Measurements from ENCODE around the gene TBX10.
"Not testable (repeated sequence)": the region's sequence is repeated elsewhere in the genome, so short reads cannot be mapped to it uniquely, and the experiment has no call there.

TBX10 gene

DNA sequence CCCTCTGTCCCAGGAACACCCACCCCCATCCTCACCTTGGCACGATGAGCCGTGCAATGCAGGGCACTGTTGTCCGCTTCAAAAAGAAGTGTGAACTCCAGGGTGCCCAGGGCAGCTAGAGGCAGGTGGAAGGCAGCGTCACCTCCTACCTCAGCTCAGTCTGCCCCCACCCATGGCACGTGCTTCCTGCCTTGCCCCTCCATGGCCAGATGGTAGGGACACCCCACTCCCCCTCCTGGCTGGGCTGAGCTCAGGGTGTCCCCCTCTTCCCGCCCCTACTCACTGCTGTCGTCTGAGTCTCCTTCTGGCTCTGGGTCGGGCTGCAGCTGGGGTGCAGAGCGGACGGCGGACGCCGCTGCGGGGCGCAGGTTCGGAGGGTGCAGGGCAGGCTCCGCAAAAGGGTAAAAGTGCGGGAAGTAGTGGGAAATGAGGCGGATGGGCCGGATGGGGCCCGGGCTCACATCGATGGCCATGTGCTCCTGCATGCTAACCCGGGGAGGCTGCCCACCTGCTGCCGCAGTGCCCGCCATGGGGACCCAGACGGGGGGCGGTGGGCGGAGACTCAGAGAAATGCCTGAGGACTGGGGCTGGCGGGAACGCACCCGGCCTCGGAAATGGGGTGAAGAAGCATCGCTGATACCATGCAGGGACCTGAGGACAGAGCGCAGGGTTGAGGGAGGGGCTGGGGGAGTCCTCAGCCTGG is 23.7 kb downstream of the TBX10 start:
- DNase-seq (ENCODE audit: low spot score), result peak; percentile 24

DNA sequence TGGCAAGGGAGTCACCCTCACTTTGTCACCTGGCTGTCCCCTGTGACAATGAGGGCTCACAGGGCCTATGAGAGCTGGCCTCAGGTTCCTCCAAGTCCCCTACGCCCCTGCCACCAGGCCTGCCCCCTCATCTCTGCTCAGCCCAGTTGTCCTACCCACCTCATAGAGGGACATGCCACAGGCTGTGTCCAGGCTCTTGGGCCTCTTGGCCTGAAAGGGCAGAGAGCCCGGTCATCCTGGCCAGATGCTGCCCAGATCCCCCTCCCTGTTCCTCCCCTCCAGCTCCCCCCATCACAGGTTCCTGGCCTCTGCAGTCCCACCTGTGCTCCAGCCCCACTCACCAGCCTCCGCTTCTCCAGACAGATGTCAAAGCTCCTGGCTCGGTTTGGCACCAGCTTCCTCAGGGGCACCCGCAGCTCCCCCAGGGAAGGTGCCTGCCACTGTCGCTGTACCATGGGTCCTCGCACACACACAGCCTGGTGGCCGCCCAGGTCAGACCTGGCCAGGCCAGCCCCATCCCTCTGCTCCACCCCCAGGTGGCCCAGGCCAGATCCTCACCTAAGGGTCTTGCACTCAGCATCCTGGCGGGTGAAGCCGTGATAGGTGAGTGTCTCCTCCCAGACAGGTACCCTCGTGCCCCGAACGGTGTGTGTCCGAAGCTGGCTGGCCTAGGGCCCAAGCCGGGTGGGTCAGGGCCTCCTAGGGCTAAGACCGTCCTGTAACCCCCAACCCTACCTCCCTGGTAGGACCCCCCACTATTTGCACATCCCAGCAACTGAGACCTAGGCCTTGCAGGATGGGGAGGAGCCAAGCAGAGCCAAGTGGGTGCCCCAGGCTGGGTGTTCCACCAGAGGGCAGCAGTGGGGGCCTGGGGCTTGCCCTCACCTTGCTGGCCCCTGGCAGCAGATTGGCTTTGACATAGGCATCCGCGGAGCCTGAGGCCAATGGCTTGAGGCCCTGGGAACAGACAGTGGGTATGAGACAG is 24.5 kb downstream of the TBX10 start:
- DNase-seq (ENCODE audit: low spot score), result peak; percentile 47

DNA sequence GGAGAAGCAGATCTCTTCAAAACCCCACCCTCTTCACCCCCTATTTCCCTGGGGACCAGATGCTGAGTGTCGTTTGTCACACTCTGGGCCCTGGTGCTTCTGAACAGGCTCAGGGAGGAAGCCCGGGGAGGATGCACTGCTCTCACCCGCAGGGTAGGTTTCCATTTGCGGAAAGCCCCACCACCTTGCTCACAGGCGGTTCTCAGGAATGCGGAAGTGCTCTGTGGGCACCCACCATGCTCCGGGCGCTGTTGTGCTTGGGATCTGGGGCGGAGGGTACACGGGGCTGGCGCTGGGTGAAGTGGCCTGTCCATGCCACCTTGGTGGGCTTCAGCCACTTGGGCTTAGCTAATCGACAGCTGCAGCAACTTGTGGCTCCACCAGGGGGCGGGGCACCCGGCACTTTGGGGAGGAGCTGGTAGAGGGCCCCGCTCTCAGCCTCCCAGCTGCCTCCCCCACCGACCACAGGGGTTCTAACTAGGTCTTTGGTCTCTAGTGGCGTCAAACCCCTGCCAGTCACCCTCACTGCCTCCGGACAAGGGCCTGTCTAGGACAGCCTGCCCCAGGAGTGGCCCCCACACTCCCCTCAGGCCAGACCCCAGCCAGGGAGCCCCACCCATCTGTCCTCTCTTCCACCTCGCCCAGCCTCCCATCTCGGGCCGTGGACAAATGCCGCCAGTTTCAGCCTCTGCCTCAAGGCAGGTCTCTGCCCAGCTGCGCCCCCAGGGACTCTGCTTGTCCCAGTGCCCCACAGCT is 25.4 kb downstream of the TBX10 start:
- DNase-seq (ENCODE audit: low spot score), result peak; percentile 86

DNA sequence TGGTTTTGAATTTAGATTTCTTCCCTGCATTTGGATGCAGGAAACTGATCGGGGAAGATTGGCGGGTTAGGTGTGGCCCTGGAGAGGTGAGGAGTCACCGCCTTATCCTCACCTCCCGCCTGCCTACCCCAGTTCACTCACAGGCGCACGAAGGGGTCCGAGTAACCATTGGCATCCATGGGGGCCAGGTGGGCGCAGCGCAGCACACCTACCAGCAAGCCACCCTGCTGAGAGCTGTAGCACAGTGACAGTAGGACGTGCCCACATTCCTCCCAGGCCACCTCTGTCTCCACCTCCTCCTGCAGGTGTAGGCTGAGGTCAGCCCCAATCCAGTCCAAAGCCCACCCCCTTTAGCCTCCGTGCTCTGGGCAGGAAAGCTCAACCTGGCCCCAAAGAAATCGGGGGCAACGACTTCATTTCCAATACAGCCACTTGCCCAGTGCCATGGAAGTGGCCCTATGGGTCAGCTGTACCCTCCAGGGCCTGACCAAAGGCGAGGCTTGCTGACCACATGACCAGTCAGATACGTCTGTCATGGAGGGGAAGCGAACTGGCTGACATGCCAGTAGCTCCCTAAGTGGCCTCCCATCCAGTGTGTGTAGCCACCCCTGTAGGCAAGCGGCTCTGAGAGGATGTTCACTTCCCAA is 26.1 kb downstream of the TBX10 start:
- DNase-seq (ENCODE audit: low spot score), result no peak

DNA sequence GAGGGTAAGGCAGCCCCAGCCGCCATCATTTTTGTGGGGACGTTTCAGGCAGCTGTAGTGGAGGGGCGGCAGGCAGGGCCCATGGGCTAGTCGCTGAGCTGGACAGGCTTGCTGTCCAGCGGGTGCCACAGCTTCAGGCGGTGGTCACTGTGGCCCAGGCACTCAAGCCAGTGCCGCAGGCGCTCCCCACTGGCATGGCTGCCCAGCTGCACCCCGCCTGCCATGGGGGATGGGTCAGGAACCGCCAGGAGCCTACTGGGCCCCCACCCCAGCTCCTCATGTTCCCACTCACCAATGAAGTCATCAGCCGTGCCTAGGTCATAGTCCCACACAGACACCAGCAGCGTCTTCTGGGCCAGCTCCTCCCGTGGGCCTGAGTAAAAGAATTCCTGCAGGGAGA is 26.8 kb downstream of the TBX10 start:
- no peak for DNase-seq (ENCODE audit: low spot score)

DNA sequence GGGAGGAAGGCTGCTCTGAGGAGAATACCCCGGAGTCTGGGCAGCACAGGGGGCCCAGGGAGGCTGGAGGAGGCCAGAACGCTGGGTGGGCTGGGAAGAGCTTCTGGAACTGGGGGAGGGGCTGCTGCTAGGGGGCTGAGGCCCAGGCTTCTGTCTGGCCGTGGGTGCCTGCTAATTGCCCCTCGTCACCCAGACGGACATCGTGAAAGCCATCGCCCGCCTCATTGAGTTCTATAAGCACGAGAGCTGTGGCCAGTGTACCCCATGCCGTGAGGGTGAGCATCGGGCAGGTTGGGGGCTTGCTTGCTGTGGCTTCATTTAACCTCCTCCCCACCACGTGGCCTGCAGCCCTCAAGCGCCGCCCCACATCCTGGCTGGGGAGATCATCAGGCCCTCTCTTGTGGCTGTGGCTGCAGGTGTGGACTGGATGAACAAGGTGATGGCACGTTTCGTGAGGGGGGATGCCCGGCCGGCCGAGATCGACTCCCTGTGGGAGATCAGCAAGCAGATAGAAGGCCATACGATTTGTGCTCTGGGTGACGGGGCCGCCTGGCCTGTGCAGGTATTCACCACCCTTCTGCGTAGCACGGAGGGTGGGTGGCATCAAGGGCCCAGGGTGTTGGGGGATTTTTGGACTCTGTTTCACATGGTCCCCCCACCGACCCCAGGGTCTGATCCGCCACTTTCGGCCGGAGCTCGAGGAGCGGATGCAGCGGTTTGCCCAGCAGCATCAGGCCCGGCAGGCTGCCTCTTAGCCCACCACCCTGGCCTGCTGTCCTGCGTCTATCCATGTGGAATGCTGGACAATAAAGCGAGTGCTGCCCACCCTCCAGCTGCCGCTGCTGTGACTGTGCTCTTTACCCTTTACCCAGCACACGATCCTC is 27.6 kb downstream of the TBX10 start:
- no peak for DNase-seq (ENCODE audit: low spot score)

DNA sequence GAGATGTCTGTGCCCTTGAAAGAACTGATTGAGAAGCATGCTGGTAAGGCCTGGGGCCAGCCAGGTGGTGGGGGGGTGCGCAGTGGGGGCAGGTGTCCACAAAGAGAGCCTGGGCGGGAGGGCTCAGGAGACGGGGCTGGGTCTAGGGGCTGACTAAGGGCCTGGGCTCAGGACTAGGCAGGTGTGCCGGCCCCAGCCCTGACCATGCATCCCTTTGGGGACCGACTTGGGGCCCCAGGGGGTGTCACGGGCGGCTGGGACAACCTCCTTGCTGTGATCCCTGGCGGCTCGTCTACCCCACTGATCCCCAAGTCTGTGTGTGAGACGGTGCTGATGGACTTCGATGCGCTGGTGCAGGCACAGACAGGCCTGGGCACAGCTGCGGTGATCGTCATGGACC is 28.4 kb downstream of the TBX10 start:
- DNase-seq (ENCODE audit: low spot score), result no peak

DNA sequence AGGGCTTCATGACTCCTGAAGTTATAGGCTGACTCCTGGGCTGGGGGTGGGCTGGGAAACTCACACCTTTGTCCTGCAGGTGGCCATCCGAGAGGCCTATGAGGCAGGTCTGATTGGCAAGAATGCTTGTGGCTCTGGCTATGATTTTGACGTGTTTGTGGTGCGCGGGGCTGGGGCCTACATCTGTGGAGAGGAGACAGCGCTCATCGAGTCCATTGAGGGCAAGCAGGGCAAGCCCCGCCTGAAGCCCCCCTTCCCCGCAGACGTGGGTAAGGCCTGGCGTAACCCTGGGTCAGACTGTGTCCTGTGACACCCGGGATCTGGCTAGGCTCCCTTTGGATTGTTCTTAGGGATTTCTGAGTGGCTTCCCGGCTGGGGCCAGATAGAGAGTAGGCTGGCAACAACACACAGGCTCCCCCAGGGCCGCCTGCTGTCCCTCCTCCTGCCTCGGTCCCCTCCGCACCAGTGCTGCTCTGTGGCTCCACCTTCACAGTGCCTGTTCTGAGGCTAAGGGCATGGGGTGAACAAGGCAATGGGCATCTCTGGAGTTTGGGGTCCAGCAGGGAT is 29.2 kb downstream of the TBX10 start:
- DNase-seq (ENCODE audit: low spot score), result no peak

DNA sequence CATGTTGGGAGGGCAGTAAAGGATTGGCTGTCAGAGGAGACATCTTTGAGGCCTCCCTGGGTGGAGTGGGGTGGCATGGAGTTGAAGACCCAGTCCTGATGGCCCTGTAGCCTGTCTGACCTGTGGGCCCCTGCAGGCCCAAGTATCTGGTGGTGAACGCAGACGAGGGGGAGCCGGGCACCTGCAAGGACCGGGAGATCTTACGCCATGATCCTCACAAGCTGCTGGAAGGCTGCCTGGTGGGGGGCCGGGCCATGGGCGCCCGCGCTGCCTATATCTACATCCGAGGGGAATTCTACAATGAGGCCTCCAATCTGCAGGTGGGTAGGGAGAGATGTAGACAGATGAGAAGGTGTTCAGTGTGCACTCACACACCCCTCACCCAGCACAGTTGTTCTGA is 30.2 kb downstream of the TBX10 start:
- no peak for DNase-seq (ENCODE audit: low spot score)

DNA sequence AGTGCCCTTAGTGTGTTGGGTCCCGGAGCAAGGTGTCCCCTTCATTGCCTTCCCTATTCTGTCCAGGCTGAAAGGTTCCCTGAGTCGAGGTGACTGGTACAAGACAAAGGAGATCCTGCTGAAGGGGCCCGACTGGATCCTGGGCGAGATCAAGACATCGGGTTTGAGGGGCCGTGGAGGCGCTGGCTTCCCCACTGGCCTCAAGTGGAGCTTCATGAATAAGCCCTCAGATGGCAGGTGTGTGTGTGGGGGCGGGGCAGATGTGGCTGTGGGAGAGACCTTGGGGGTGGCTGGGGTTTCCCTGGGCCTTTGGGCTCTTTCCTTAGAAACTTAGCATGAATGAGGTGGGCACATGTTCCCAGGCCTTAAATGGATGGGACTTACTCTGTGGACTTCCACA is 31.1 kb downstream of the TBX10 start:
- no peak for DNase-seq (ENCODE audit: low spot score)

DNA sequence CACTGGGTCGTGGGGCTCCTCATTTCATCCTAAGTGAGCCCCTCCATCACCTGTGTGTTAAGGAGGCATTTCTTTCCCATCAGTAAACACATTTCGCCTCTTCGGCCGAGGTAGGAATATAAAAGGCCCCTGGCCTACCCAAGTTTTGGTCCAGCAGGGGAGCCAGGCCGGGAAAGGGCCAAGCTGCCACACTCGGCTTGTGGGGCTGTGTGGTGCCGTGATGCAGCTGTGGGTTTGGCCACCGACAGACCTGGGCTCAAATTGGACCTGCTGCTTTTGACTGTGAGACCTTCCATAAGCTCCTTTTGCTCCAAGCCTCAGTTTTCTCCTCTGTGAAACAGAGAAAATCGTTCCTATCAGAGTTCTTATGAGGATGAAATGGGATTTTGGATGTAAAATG is 32.1 kb downstream of the TBX10 start:
- DNase-seq (ENCODE audit: low spot score), result no peak

DNA sequence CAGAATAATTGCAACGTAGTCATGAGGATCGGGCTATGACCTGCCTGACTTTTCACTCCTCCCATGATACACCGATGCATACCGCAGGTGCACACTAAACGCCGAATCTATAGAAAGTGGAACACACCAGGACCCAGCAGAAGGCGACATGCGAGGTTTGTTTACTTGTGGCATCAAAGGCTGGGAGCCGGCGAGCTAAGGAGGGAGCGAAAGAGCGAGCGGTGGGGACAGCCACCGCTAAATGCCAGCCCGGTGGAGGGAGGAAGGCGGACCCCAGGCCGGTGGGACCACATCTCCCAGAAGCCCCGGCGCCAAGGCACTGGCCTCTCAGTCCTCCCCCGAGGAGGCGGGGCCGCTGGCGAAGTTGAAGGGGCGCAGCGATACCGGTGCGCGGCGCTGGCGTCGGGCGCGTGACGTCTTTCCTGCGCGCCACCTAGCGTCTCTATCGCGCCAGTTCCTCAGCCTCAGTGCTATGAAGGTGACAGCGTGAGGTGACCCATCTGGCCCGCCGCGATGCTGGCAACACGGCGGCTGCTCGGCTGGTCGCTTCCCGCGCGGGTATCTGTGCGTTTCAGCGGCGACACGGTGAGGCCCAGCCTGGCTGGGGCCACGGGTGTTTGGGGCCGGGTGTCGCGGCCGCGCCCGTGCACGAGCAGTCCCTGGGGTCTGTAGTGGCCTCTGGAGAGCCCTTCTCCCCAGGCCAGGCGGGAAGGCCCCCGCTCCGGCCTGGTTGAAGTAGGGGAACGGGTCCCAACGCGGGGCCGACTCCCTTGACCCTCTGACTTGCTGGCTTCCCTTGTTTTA is 32.9 kb downstream of the TBX10 start, which contains the start of gene NDUFV1:
NDUFV1 (plus strand) TSS at position 445 of the 804 bp plus-strand sequence; CDS start at position 514, 69 bp downstream.
- DNase-seq (ENCODE audit: low spot score), result peak; percentile 96

DNA sequence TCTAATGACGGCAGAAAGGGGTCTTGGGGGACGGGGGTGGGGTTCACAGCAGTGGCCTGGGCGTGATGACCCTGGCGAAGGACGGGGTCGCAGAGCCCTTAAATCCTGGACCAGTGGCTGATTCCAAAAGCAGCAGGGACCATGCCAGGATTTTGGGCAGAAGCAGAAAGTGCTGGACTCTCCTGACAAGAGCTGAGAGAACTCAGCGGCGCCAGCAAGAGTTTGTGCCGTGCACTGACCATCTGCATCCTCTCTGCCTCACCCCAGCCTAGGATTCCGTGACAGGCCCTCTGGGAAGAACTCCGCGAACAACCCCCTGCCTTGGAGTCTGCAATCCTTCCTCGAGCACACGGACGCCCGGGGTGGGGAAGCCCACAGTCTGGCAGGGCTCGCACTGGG is 33.5 kb downstream of the TBX10 start:
- no peak for DNase-seq (ENCODE audit: low spot score)

DNA sequence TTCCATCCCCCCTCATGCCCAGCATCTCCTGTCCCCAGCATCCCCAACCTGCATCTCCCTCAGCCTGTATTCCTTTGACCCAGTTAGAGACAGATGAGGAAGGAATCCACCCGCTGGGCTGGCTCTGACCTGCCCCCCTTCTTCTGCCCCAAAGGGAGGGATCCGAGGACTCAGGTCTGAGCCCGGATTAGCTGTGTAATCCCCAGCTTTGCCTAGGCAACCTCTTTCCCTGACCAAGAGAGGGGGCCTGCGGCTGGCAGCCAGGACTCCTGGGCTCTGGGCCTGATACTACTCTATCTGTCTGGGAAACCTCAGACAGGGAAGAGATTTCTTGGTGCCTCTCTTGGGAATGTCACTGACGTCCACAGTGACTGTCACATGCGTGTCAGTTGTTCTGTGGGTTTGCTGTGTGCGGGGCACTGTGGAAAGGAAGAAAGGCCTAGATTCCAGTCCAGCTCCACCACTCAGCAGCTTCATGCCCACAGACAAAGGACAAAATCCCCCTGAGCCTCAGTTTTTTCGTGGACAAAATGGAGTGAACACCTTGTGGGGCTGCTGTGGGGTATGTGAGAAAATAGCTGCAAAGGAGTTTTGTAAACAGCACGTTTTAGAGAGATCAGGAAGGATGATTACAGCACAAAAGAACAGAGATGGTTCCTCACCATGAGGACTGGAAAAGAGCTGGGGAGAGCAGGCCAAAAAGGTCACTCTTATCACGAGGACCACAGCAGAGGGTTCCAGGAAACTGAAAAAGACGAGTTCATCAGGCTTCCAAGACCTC is 34.1 kb downstream of the TBX10 start:
- DNase-seq (ENCODE audit: low spot score), result no peak

DNA sequence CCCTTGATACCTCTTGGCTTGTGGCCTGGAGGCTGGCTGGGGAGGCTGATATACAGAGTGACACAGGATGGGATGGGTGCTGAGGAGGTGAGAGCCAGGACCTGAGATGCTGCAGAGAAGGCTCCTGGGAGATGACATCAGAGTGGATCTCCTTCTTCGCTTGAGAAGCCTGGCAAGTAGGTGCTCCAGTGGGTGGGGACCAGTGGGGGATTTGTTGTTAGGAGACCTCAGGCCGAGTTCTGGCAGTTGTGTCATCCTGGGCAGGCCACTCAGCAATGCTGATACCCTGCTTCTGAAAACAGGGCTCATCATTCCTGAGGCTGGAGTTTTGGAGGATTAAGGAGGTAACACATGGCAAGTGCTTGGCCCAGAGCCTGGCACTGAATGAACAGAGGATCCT is 34.7 kb downstream of the TBX10 start:
- no peak for DNase-seq (ENCODE audit: low spot score)

DNA sequence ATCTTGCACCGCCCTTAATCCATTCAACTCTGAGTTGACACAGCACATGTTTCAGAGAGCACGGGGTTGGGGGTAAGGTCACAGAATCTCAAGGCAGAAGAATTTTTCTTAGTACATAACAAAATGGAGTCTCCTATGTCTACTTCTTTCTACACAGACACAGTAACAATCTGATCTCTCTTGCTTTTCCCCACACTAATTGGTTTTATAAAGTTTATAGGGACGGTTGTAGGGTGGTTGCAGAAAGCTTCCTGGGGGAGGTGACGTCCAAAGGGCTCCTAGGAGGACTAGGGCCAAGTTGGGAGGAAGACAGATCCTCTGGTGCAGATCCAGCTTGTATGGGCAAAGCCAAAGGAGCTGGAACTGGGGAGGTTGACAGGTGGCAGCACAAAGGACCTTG is 35.4 kb downstream of the TBX10 start:
- DNase-seq (ENCODE audit: low spot score), result not testable (repeated sequence)

DNA sequence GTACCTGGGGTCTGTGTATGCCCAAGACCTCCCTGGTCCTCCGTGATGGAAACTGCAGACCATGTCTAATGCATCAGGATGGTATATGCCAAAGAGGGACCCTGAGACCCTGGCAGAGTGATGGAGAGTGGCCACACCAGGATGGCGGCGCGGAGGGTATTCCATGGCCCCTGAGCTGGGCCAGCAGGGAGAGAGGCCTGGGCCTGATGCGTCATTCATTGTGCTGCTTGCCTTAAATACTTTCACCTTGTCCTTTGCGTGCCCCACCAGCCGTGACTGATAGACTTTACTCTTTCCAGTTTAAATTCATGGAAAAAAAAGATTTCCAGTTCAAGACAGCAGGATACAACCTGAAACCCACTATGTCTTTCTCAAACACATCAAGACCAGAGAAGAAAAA is 38.5 kb downstream of the TBX10 start:
- DNase-seq (ENCODE audit: low spot score), result no peak

DNA sequence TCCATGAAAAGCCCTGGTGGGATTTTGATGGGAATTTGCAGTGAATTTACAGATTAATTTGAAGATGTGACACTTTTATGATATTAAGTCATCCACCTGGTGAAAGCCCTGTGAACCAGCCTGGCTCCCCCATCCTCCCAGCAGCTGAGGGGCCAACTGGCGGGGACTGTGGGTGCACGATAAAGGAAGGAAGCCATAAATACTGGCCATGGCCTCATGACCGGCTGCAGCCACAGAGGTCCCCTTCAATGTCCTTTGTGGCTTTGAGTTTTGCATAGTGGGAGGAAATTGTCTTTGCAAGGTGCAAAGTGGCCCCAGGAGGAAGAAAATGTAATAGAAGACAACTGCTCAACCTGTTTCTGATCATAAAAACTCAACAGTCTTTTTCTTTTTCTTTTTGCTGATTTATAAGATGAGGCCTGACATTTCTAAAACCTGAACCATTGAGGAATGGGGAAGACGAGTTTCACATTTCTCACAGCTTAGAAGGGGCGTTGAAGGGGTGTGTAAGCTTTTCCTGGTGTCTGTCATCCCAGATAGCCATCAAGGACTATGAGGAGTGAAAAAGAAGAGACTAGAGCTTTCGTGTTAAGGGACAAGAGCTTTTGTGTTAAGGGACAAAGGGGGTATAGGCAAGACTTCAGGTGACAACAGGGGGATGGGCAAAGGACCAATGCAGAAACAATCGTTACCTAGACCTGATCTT is 39.1 kb downstream of the TBX10 start:
- DNase-seq (ENCODE audit: low spot score), result no peak
